Measurements from ENCODE around the gene PTGFRN.

DNA sequence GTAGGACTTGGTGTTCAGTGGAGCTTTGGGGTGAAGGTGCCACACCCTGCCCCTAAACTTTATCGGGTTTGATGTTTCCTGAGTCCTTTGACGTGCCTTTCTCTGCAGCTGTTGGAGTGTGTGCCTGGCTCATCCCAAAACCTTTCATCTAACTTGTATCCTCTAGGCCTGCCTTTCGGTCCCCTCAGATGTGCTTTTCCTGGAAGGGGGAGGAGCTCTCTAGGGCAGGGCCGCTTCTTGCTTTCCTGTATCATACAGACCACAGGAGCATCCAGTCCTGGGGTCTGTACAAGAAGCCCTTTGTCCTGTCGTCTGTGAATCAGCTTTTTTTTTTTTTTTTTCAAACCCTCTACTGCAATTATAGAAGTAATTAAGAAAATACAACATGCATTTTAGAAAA, 35.7 kb downstream of the PTGFRN start:
- TF ChIP-seq, protein P1, sequence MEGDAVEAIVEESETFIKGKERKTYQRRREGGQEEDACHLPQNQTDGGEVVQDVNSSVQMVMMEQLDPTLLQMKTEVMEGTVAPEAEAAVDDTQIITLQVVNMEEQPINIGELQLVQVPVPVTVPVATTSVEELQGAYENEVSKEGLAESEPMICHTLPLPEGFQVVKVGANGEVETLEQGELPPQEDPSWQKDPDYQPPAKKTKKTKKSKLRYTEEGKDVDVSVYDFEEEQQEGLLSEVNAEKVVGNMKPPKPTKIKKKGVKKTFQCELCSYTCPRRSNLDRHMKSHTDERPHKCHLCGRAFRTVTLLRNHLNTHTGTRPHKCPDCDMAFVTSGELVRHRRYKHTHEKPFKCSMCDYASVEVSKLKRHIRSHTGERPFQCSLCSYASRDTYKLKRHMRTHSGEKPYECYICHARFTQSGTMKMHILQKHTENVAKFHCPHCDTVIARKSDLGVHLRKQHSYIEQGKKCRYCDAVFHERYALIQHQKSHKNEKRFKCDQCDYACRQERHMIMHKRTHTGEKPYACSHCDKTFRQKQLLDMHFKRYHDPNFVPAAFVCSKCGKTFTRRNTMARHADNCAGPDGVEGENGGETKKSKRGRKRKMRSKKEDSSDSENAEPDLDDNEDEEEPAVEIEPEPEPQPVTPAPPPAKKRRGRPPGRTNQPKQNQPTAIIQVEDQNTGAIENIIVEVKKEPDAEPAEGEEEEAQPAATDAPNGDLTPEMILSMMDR (conservative IDR thresholded peaks at IDR 0.05 in 1 of 2, IDR thresholded peaks at IDR 0.05 in 1 of 2; ENCODE audit: extremely low read depth in 1 of 2, insufficient read depth in 1 of 2, low read depth in 1 of 2, low read length in 2 of 2): no peak
- TF ChIP-seq EZH2 (IDR thresholded peaks at IDR 0.05; ENCODE audit: borderline replicate concordance, low read length): no peak
